GM23248 (cell line): ENCODE results near the gene THY1.

ENCODE experiments used
- EZH2 ChIP-seq: fragments of 200-600 bp; sonication (generic); IDR thresholded peaks from 2 replicates; pipeline ENCODE4 v1.6.1; 2018; ENCODE audit warnings: antibody characterized with exemption, mild to moderate bottlenecking; ENCODE audit not compliant: insufficient read depth, poor library complexity, severe bottlenecking
- EZH2phosphoT487 ChIP-seq: fragments of 200-600 bp; sonication (generic); IDR thresholded peaks from 2 replicates; pipeline ENCODE4 v1.6.1; 2018; ENCODE audit warnings: antibody characterized with exemption, moderate library complexity, mild to moderate bottlenecking, low read depth; ENCODE audit not compliant: insufficient read depth

GRCh38 chr11:119402470-119402869 lies 20.5 kb downstream of the THY1 start:
- no peak for TF ChIP-seq EZH2
- no peak for TF ChIP-seq EZH2phosphoT487
